Rectal smooth muscle tissue (tissue), 1 donor: Measurements from ENCODE around the gene ELMO1.

Experiments used
- H3K27ac ChIP-seq: one replicate; pipeline ENCODE4 v1.7.0; 2013; ENCODE audit warnings: low read depth, low read length, inconsistent platforms
- H3K27me3 ChIP-seq: one replicate; pipeline ENCODE4 v1.7.0; 2013; ENCODE audit warnings: low read length; ENCODE audit not compliant: control insufficient read depth, insufficient read depth
- H3K36me3 ChIP-seq: one replicate; pipeline ENCODE4 v1.7.0; 2013; ENCODE audit warnings: low read length; ENCODE audit not compliant: control insufficient read depth, insufficient read depth
- H3K4me1 ChIP-seq: one replicate; pipeline ENCODE4 v1.7.0; 2013; ENCODE audit warnings: low read length; ENCODE audit not compliant: control insufficient read depth, insufficient read depth
- H3K4me3 ChIP-seq: one replicate; pipeline ENCODE4 v1.7.0; 2013; ENCODE audit warnings: low read length
- H3K9ac ChIP-seq: one replicate; pipeline ENCODE4 v1.7.0; 2013; ENCODE audit warnings: low read length

Gene ELMO1

GRCh38 chr7:36931892-36932291 lies 516.8 kb downstream of the ELMO1 start:
- H3K36me3 ChIP-seq, result no peaks in the 10 kb centered on the region
- no peak overlapping the region for H3K27ac ChIP-seq
- no peak overlapping the region for H3K4me3 ChIP-seq
- no peaks in the 10 kb centered on the region for H3K27me3 ChIP-seq
- no peak overlapping the region for H3K9ac ChIP-seq
- H3K4me1 ChIP-seq, result no peaks in the 10 kb centered on the region

GRCh38 chr7:36929791-36930190 lies 518.9 kb downstream of the ELMO1 start:
- Histone ChIP-seq H3K9ac (no peak overlapping the region), H3K36me3 (no peaks in the 10 kb centered on the region), H3K4me1 (no peaks in the 10 kb centered on the region), H3K27me3 (no peaks in the 10 kb centered on the region), H3K4me3 (no peak overlapping the region), H3K27ac (no peak overlapping the region)

GRCh38 chr7:36928718-36929117 lies 519.9 kb downstream of the ELMO1 start:
- Histone ChIP-seq H3K4me3 (no peak overlapping the region), H3K36me3 (no peaks in the 10 kb centered on the region), H3K9ac (no peak overlapping the region), H3K27ac (no peak overlapping the region), H3K4me1 (no peaks in the 10 kb centered on the region), H3K27me3 (no peaks in the 10 kb centered on the region)

- Histone ChIP-seq H3K9ac (no peak overlapping the region), H3K4me3 (no peak overlapping the region), H3K27ac (no peak overlapping the region), H3K36me3 (no peaks in the 10 kb centered on the region), H3K4me1 (no peaks in the 10 kb centered on the region), H3K27me3 (no peaks in the 10 kb centered on the region)
Measured at GRCh38 chr7:36928311-36928710, 520.4 kb downstream of the ELMO1 start.

- no peak overlapping the region for H3K9ac ChIP-seq
- no peak overlapping the region for H3K4me3 ChIP-seq
- no peaks in the 10 kb centered on the region for H3K4me1 ChIP-seq
- H3K27ac ChIP-seq, result no peak overlapping the region
- H3K36me3 ChIP-seq, result no peaks in the 10 kb centered on the region
- no peaks in the 10 kb centered on the region for H3K27me3 ChIP-seq
Measured at GRCh38 chr7:36925691-36926090, 523.0 kb downstream of the ELMO1 start.

GRCh38 chr7:36925207-36925606 lies 523.5 kb downstream of the ELMO1 start:
- H3K4me3 ChIP-seq, result no peak overlapping the region
- no peak overlapping the region for H3K9ac ChIP-seq

GRCh38 chr7:36923943-36924436 lies 524.7 kb downstream of the ELMO1 start:
- H3K27me3 ChIP-seq, result no peaks in the 10 kb centered on the region
- H3K27ac ChIP-seq, result no peak overlapping the region
- no peaks in the 10 kb centered on the region for H3K4me1 ChIP-seq
- no peak overlapping the region for H3K9ac ChIP-seq
- H3K36me3 ChIP-seq, result no peaks in the 10 kb centered on the region
- no peak overlapping the region for H3K4me3 ChIP-seq

More at GRCh38 chr7:36925207-36925606, 523.5 kb downstream of the ELMO1 start:
- Histone ChIP-seq H3K27ac (no peak overlapping the region), H3K4me1 (no peaks in the 10 kb centered on the region), H3K27me3 (no peaks in the 10 kb centered on the region), H3K36me3 (no peaks in the 10 kb centered on the region)

- Histone ChIP-seq H3K4me3 (no peak overlapping the region), H3K9ac (no peak overlapping the region), H3K4me1 (no peaks in the 10 kb centered on the region), H3K27ac (no peak overlapping the region), H3K27me3 (no peaks in the 10 kb centered on the region), H3K36me3 (no peaks in the 10 kb centered on the region)
Measured at GRCh38 chr7:36923185-36923584, 525.5 kb downstream of the ELMO1 start.

GRCh38 chr7:36920433-36920832 lies 528.2 kb downstream of the ELMO1 start:
- H3K27ac ChIP-seq, result no peak overlapping the region
- no peak overlapping the region for H3K4me3 ChIP-seq
- no peak overlapping the region for H3K9ac ChIP-seq
- H3K4me1 ChIP-seq, result no peaks in the 10 kb centered on the region
- no peaks in the 10 kb centered on the region for H3K36me3 ChIP-seq
- H3K27me3 ChIP-seq, result no peaks in the 10 kb centered on the region

- Histone ChIP-seq H3K27ac (no peak overlapping the region), H3K4me3 (no peak overlapping the region), H3K9ac (no peak overlapping the region), H3K4me1 (no peaks in the 10 kb centered on the region), H3K36me3 (no peaks in the 10 kb centered on the region), H3K27me3 (no peaks in the 10 kb centered on the region)
Measured at GRCh38 chr7:36919738-36920137, 528.9 kb downstream of the ELMO1 start.

GRCh38 chr7:36918591-36918990 lies 530.1 kb downstream of the ELMO1 start:
- Histone ChIP-seq H3K9ac (no peak overlapping the region), H3K27ac (no peak overlapping the region), H3K36me3 (no peaks in the 10 kb centered on the region), H3K4me1 (no peaks in the 10 kb centered on the region), H3K27me3 (no peaks in the 10 kb centered on the region), H3K4me3 (no peak overlapping the region)

- Histone ChIP-seq H3K9ac (no peak overlapping the region), H3K27ac (no peak overlapping the region), H3K4me3 (no peak overlapping the region), H3K27me3 (no peaks in the 10 kb centered on the region), H3K4me1 (no peaks in the 10 kb centered on the region), H3K36me3 (no peaks in the 10 kb centered on the region)
Measured at GRCh38 chr7:36916619-36917018, 532.0 kb downstream of the ELMO1 start.

- H3K27me3 ChIP-seq, result no peaks in the 10 kb centered on the region
- H3K27ac ChIP-seq, result no peak overlapping the region
- H3K4me3 ChIP-seq, result no peak overlapping the region
- H3K36me3 ChIP-seq, result no peaks in the 10 kb centered on the region
- no peaks in the 10 kb centered on the region for H3K4me1 ChIP-seq
- no peak overlapping the region for H3K9ac ChIP-seq
Measured at GRCh38 chr7:36916116-36916515, 532.5 kb downstream of the ELMO1 start.
